ENCODE results near the gene SPATA18. TPM values are rescaled to one million over a fixed set of nuclear protein-coding genes. Genes with fewer than 3 reads are reported as not detected.
A peak's percentile ranks its signal among the peaks of the same experiment; 100 is the strongest.

The SPATA18 gene
- total and polyA plus RNA-seq, 2 of the 13 experiments (the other 11 are each of a cell fraction or from before 2014, with no cell fraction given): 5.7 to 13.2 TPM

GRCh38 chr4:52051615-52052474, 741 bp downstream of the SPATA18 start (continued):
- TF ChIP-seq ZNF281 (CRISPR knock-in tag; IDR thresholded peaks at IDR 0.05; ENCODE audit: borderline replicate concordance): peak; percentile 60; the same call in 1 of the 2 replicates
- TF ChIP-seq ZNF766 (CRISPR knock-in tag; IDR thresholded peaks at IDR 0.05; ENCODE audit: borderline replicate concordance): no peak; the same call in 1 of the 2 replicates
- TF ChIP-seq MBD4 (IDR thresholded peaks at IDR 0.05; ENCODE audit: borderline replicate concordance, low read length): no peak
- TF ChIP-seq KDM2A (CRISPR knock-in tag; IDR thresholded peaks at IDR 0.05; ENCODE audit: borderline replicate concordance, low read depth): peak; percentile 88; the same call in 1 of the 2 replicates
- TF ChIP-seq ZNF460 (CRISPR knock-in tag; IDR thresholded peaks at IDR 0.05; ENCODE audit: borderline replicate concordance): no peak
- TF ChIP-seq BCLAF1 (IDR thresholded peaks at IDR 0.05): no peak
- peak; percentile 88 for TF ChIP-seq ZNF331 (CRISPR knock-in tag; IDR thresholded peaks at IDR 0.05)
- no peak for TF ChIP-seq CEBPZ (IDR thresholded peaks at IDR 0.05; ENCODE audit: low read length)
- 0 out of 2 replicates have a peak, but pooled peaks have one; percentile 48 for TF ChIP-seq ZMAT5 (CRISPR knock-in tag; IDR thresholded peaks at IDR 0.05; ENCODE audit: borderline replicate concordance, low read depth)
- TF ChIP-seq ZBTB44 (CRISPR knock-in tag; IDR thresholded peaks at IDR 0.05): no peak
- no peak for TF ChIP-seq CREB1 (IDR thresholded peaks at IDR 0.05)
- TF ChIP-seq CREB1 (CRISPR knock-in tag; IDR thresholded peaks at IDR 0.05): no peak
- TF ChIP-seq ZFP90 (CRISPR knock-in tag; IDR thresholded peaks at IDR 0.05; ENCODE audit: borderline replicate concordance): peak; percentile 48; the same call in 1 of the 2 replicates
- no peak for TF ChIP-seq IKZF5 (CRISPR knock-in tag; IDR thresholded peaks at IDR 0.05)
- 0 out of 2 replicates have a peak, but pooled peaks have one; percentile 9 for TF ChIP-seq ZNF768 (CRISPR knock-in tag; IDR thresholded peaks at IDR 0.05)

All from HepG2 (cell line).